A673 (cell line): ENCODE data around the gene DCAF15. TPM values are rescaled to one million over a fixed set of nuclear protein-coding genes. Genes with fewer than 3 reads are reported as not detected.

Experiments used
- BruUV-seq: library from RNA; stranded (reverse); fragments of 400-500 nt; replicated peaks from 2 replicates; lab custom pipeline; 2021; lab: Mats Ljungman, UMichigan
- CTCF ChIA-PET: fragments of 300-600 bp; sonication (Branson Sonifier 250); formaldehyde crosslinking; loops from one replicate; lab custom pipeline; 2022; ENCODE audit warnings: antibody characterized with exemption; lab: Charles Lee
- POLR2A ChIA-PET: fragments of 300-600 bp; sonication (Branson Sonifier 250); formaldehyde crosslinking; loops from one replicate; lab custom pipeline; 2022; ENCODE audit warnings: antibody characterized with exemption; ENCODE audit not compliant: low non-redundant PET; lab: Charles Lee
- DNase-seq: peaks from one replicate; pipeline ENCODE4 v3.0.0-alpha.2; 2015; ENCODE audit warnings: low spot score
- H3K27ac ChIP-seq: fragments of 200-600 bp; sonication (generic); 2 replicates; pipeline ENCODE4 v1.5.1; 2016; ENCODE audit warnings: mixed run types, low read depth, mild to moderate bottlenecking, mixed read lengths, antibody characterized with exemption, low read length; ENCODE audit not compliant: poor library complexity, severe bottlenecking
- H3K27me3 ChIP-seq: fragments of 200-600 bp; sonication (generic); replicated peaks from 2 replicates; pipeline ENCODE4 v1.6.1; 2017; ENCODE audit warnings: mixed run types, low read depth, mild to moderate bottlenecking, mixed read lengths, antibody characterized with exemption, low read length; ENCODE audit not compliant: insufficient read depth, poor library complexity
- H3K36me3 ChIP-seq: fragments of 200-600 bp; sonication (generic); 2 replicates; pipeline ENCODE4 v1.6.1; 2016; ENCODE audit warnings: mixed run types, mild to moderate bottlenecking, mixed read lengths, antibody characterized with exemption, low read length; ENCODE audit not compliant: insufficient read depth, poor library complexity, severe bottlenecking
- H3K4me1 ChIP-seq: fragments of 200-600 bp; sonication (generic); 2 replicates; pipeline ENCODE4 v1.6.1; 2017; ENCODE audit warnings: mixed run types, mild to moderate bottlenecking, mixed read lengths, antibody characterized with exemption, low read length; ENCODE audit not compliant: insufficient read depth, poor library complexity, severe bottlenecking
- H3K4me3 ChIP-seq: fragments of 200-600 bp; sonication (generic); 2 replicates; pipeline ENCODE4 v1.5.1; 2016; ENCODE audit warnings: low read depth, mixed run types, mild to moderate bottlenecking, mixed read lengths, low read length; ENCODE audit not compliant: poor library complexity, severe bottlenecking
- H3K9me3 ChIP-seq: fragments of 200-600 bp; sonication (generic); 2 replicates; pipeline ENCODE4 v1.6.1; 2016; ENCODE audit warnings: mixed run types, low read depth, mild to moderate bottlenecking, mixed read lengths, antibody characterized with exemption, low read length; ENCODE audit not compliant: poor library complexity, severe bottlenecking
- EZH2 ChIP-seq: fragments of 200-600 bp; sonication (generic); IDR thresholded peaks from 2 replicates; pipeline ENCODE4 v1.6.1; 2017; ENCODE audit warnings: borderline replicate concordance, low read depth, mild to moderate bottlenecking, mixed read lengths, antibody characterized with exemption, low read length; ENCODE audit not compliant: poor library complexity, severe bottlenecking
- intact Hi-C: fragments of 100-400 bp; cut with micrococcal nuclease; formaldehyde crosslinking; loops from one replicate; pipeline ENCODE4 v1.10.0; 2022; ENCODE audit not compliant: unreplicated experiment
- total RNA-seq: library from RNA; stranded (reverse); gene quantifications from 2 replicates; pipeline ENCODE4 v1.2.3, GENCODE V29; 2021
- TF ChIP-seq, protein P1 (sequence below): fragments of 300-800, 200-600 bp; sonication (generic); conservative IDR thresholded peaks from 2 replicates; pipeline ENCODE4 v1.5.1; 2017; ENCODE audit warnings: low read depth, mild to moderate bottlenecking, antibody characterized with exemption, low read length, moderate library complexity, mixed read lengths

DCAF15 gene
- total RNA-seq, 1 experiment from 2014 or later: 65.4 TPM

DNA sequence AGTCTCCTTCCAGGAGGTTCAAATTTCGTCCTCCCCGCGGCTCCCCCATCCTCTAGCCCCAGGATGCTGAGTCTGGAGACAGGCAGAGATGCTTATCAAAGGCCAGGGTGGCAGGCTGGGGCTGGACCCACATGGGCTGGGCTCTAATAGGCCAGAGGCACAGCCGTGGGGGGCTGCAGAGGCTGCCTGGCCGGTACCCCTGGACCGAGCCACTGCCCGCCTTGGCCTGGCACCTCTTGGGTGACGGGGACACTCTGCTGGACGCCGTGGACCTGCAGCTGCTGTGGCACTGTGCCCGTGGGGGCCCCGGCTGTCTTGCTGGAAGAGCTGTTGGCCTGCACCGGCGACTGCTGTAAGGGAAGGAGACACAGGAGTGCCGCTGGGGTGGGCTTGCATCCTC, 28.0 kb downstream of the DCAF15 start:
- no peak overlapping the region for H3K27ac ChIP-seq
- ChIA-PET POLR2A (no interaction called here), CTCF (no interaction called here)
- no TSS peak for BruUV-seq
- no peak for TF ChIP-seq EZH2
- TF ChIP-seq, protein P1, sequence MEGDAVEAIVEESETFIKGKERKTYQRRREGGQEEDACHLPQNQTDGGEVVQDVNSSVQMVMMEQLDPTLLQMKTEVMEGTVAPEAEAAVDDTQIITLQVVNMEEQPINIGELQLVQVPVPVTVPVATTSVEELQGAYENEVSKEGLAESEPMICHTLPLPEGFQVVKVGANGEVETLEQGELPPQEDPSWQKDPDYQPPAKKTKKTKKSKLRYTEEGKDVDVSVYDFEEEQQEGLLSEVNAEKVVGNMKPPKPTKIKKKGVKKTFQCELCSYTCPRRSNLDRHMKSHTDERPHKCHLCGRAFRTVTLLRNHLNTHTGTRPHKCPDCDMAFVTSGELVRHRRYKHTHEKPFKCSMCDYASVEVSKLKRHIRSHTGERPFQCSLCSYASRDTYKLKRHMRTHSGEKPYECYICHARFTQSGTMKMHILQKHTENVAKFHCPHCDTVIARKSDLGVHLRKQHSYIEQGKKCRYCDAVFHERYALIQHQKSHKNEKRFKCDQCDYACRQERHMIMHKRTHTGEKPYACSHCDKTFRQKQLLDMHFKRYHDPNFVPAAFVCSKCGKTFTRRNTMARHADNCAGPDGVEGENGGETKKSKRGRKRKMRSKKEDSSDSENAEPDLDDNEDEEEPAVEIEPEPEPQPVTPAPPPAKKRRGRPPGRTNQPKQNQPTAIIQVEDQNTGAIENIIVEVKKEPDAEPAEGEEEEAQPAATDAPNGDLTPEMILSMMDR: no peak
- no peaks in the 10 kb centered on the region for H3K36me3 ChIP-seq
- H3K4me1 ChIP-seq: peaks cover 22% of the 10 kb centered on the region
- DNase-seq: no peak
- H3K27me3 ChIP-seq: no peaks in the 10 kb centered on the region
- H3K4me3 ChIP-seq: no peak overlapping the region
- no peaks in the 10 kb centered on the region for H3K9me3 ChIP-seq
- intact Hi-C loops: no loop called here

DNA sequence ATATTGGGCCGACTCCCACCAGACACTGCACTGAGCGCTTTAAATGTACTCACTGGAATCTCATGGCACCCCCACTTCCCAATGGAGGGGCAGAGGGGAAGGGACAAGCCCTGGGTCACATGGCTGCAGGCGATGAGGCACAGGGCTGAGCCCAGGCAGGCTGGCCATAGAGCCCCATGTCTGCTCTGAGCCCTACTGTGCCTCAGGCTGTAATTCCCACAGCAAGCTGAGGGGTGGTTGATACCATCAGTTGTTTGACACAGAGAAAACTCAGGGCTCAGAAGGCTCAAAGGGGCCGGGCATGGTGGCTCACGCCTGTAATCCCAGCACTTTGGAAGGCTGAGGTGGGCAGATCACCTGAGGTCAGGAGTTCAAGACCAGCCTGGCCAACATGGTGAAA, 28.7 kb downstream of the DCAF15 start:
- Histone ChIP-seq H3K27ac (no peak overlapping the region), H3K4me1 (peaks cover 28% of the 10 kb centered on the region)
- POLR2A ChIA-PET: no interaction called here

DNA sequence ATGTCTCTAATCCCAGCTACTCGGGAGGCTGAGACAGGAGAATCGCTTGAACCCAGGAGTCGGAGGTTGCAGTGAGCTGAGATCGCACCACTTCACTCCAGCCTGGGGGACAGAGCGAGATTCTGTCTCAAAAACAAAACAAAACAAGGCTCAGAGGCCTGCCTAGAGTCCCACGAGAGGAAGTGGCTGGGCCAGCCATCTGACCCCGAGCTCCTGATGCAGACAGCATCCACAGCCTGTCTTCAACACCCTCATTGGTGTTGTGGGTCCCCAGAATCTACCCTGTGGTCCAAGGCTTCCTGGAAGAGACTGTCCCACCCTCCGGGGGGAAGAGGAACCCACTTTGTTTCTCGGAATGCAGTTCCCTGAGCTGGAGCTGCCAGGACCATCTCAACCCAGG, 29.2 kb downstream of the DCAF15 start:
- Histone ChIP-seq H3K36me3 (no peaks in the 10 kb centered on the region), H3K4me3 (no peak overlapping the region), H3K27ac (no peak overlapping the region), H3K9me3 (no peaks in the 10 kb centered on the region), H3K4me1 (peaks cover 33% of the 10 kb centered on the region), H3K27me3 (no peaks in the 10 kb centered on the region)
- intact Hi-C loops: no loop called here
- no TSS peak for BruUV-seq
- no peak for DNase-seq
- POLR2A ChIA-PET: no interaction called here
- CTCF ChIA-PET: no interaction called here
- TF ChIP-seq EZH2: no peak

More for the DNA sequence above, 28.7 kb downstream of the DCAF15 start:
- TF ChIP-seq, protein P1: no peak
- TF ChIP-seq EZH2: no peak
- CTCF ChIA-PET: no interaction called here
- Histone ChIP-seq H3K27me3 (no peaks in the 10 kb centered on the region), H3K4me3 (no peak overlapping the region), H3K36me3 (no peaks in the 10 kb centered on the region), H3K9me3 (no peaks in the 10 kb centered on the region)
- BruUV-seq: no TSS peak
- intact Hi-C loops: no loop called here
- no peak for DNase-seq

DNA sequence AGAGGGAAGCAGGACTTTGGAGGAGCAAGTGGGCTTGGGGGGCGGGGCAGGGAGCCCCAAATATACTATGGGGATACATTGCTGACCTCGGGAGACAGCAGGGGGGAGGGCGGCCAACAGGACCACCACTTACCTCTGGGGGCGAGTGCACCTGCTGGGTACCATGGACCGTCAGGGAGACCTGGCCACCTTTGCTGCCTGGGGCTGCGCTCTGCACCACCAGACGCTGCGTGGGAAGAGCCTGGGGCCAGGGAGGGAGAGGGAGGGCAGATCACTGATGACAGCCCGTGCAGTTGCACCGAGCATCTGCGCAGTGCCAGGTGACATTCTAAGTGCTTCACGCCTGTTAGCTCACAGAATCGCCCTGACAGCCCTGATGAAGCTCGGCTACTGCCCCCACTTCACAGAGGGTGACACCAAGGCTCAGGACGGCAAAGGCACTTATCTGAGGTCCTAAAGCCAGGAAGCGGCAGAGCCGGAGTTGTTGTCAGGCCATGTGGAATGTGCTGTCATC, 29.7 kb downstream of the DCAF15 start:
- BruUV-seq: no TSS peak
- intact Hi-C loops: no loop called here
- Histone ChIP-seq H3K27me3 (no peaks in the 10 kb centered on the region), H3K4me3 (no peak overlapping the region), H3K9me3 (no peaks in the 10 kb centered on the region), H3K27ac (no peak overlapping the region), H3K4me1 (peaks cover 39% of the 10 kb centered on the region), H3K36me3 (no peaks in the 10 kb centered on the region)
- no peak for TF ChIP-seq EZH2
- TF ChIP-seq, protein P1: no peak
- DNase-seq: no peak
- ChIA-PET POLR2A (no interaction called here), CTCF (no interaction called here)
